DOHH2 (cell line): ENCODE measurements around the gene SPRN.

Experiments used
- EZH2phosphoT487 ChIP-seq: fragments of 200-600 bp; sonication (generic); IDR thresholded peaks from 2 replicates; pipeline ENCODE4 v1.6.1; 2017; ENCODE audit warnings: borderline replicate concordance, mild to moderate bottlenecking, antibody characterized with exemption, low read length, moderate library complexity, mixed read lengths
- TF ChIP-seq, protein P1 (sequence below): fragments of 200-600 bp; sonication (generic); IDR thresholded peaks from one replicate; pipeline ENCODE4 v1.5.1; 2014; ENCODE audit warnings: antibody characterized with exemption, mild to moderate bottlenecking, low read depth, low read length; ENCODE audit not compliant: poor library complexity, severe bottlenecking

DNA sequence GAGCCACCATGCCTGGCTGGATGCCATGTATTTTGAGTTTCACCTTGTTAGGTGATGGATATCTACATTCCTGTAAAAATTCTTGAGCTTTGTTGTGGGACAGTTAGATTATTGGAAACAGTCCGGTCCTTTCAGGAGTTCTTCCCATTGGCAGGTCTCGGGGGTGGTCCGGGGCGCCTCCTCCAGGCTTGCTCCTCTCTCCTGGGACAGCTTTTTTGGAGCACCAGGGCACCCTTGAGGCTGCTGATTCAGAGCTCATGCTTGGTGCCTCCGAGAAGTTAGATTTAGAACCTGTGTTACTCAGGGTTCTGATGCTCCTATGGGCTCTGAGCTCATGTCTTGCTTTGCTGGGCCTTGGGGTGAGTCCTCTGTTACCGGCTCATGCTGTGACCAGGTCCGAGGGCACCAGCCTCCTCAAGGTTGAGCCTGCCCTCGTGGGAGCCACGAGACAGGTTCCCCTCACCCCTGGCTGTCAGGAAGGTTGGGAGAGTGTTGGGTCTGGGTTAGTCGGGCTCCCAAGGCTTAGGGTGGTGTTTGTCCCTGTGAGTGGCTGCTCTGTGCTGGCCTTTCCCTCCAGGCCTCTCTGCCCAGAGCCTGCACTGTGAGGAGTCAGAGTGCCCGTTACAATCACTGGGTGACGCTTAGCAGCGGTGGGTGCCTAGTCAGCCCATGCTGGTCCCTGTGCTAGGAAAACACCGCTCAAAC is 6.0 kb downstream of the SPRN start:
- TF ChIP-seq, protein P1, sequence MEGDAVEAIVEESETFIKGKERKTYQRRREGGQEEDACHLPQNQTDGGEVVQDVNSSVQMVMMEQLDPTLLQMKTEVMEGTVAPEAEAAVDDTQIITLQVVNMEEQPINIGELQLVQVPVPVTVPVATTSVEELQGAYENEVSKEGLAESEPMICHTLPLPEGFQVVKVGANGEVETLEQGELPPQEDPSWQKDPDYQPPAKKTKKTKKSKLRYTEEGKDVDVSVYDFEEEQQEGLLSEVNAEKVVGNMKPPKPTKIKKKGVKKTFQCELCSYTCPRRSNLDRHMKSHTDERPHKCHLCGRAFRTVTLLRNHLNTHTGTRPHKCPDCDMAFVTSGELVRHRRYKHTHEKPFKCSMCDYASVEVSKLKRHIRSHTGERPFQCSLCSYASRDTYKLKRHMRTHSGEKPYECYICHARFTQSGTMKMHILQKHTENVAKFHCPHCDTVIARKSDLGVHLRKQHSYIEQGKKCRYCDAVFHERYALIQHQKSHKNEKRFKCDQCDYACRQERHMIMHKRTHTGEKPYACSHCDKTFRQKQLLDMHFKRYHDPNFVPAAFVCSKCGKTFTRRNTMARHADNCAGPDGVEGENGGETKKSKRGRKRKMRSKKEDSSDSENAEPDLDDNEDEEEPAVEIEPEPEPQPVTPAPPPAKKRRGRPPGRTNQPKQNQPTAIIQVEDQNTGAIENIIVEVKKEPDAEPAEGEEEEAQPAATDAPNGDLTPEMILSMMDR, result no peak
- TF ChIP-seq EZH2phosphoT487, result no peak
